GM19467 (cell line): Measurements from ENCODE around the gene TLL2.

Experiments used
- ATAC-seq: cut with Tn5 transposase; IDR thresholded peaks from one replicate; pipeline ENCODE4 v1.9.1; 2021; ENCODE audit warnings: mild to moderate bottlenecking, moderate library complexity; ENCODE audit not compliant: unreplicated experiment

The TLL2 gene

DNA sequence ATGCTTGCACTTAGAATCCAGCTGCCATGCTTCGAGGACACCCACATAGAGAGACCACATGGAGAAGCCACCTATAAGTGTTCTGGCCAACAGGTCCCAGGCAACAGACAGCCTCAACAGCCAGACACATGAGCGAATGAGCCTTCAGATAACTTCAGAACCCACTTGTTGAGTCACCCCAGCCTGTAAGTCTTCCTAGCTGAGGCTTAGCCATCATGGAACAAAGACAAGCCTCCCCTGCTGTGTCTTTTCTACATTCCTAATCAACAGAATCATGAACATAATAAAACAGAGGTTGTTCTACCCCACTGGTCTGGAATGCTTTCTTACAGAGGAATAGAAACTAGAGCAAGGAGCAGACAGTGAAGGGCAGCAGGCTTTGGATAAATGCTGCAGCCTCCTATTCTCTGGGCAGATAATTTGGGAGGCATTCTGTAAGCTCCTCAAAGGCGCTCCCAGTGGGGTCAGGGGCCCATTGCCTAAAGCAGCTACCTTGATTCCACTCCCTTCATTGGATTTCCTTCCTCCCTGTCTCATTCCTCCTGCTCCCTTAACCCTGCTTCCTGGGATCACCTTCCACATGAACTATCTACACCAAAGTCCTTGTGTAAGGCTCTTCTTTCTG lies 4.6 kb downstream of the TLL2 start:
- no peak for ATAC-seq

DNA sequence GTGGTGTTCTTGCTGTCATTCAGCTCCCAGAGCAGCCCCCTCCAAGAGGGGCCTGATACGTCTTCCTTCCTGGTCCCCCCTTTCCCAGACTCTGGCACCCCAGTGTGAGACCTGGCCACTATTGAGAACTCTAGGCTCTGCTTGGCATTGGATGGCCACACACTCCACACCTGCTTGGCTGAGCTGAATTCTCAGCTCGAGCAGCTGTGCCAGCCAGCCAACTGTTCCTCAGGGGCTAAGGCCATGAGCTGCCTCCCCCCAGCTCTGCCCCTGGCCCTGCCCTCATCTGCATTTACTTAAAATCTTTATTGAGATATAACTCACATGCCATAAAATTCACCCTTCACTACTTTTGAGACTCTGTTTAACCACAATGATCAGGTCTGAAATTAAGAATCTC lies 6.7 kb downstream of the TLL2 start:
- ATAC-seq = no peak

- no peak for ATAC-seq
These were observed 8.3 kb downstream of the TLL2 start for GRCh38 chr10:96505150-96506136.

- no peak for ATAC-seq
These were observed 11.0 kb downstream of the TLL2 start for GRCh38 chr10:96502561-96503282.

DNA sequence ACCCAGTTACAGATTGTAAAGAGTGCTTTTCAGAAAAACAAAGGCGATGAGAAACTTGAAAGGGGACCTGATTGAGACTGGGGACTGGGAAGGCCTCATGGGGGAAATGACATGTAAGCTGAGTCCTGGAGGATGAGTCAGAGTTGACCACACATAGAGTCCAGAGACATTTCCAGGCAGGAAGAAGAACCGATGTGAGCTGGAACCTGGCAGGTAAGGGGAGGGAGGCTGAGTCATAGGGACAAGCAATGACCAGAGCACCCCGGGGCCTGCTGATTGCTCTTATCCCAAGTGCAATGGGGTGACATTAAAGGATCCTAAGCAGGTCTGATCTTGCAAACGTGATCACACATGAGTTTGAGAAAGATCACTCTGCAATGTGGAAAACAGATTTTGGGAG lies 11.7 kb downstream of the TLL2 start:
- ATAC-seq = no peak

GRCh38 chr10:96500519-96500918 lies 13.2 kb downstream of the TLL2 start:
- no peak for ATAC-seq

DNA sequence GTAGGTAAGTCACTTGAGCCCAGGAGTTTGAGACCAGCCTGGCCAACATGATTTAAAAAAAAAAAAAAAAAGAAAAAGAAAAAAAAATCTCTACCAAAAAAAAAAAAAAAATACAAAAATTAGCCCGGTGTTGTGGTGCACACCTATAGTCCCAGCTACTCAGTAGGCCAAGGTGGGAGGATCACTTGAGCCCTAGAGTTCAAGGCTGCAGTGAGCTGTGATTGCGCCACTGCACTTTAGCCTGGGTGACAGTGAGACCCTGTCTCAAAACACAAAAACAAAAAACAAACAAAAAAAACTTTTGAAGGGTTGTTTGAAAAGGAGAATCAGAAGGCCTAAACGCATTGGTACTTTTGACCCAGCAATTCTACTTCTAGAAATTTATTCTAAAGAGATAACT lies 13.7 kb downstream of the TLL2 start:
- ATAC-seq = no peak

- ATAC-seq = no peak
These were observed 16.3 kb downstream of the TLL2 start for GRCh38 chr10:96497391-96497790.

GRCh38 chr10:96496281-96496925 lies 17.3 kb downstream of the TLL2 start:
- no peak for ATAC-seq

GRCh38 chr10:96495544-96495943 lies 18.2 kb downstream of the TLL2 start:
- no peak for ATAC-seq

- no peak for ATAC-seq
These were observed 19.0 kb downstream of the TLL2 start for GRCh38 chr10:96494694-96495093.

DNA sequence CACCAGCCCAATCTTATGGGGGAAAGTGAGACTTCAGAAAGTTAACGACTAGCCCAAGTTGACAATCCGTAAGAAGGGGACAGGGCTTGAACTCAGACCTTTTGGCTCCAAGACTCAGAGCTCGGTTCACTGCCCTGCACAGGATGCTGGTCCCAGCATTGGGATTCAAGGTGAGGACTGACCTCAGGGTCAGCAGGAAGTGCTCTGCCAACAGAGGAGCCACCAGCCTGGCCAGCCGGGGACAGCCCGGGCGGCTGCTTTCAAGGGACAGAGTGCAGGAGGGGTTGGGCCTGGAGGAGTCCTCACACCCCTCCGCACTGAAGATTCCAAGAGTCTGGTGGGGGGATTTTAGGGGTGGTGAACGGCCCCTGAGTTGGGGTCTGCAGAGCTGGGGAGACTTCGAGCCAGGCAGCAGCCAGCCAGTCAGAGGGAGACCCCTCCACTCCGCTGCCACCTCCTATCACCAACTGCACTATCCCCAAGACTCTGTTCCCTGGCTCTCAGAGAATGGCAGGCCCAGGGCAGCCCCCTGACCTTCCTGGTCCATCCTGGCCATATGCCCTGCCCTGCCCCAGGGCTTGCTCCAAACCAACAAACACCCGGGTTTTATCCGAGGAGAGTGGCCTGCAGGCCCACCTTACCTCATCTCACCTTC lies 19.7 kb downstream of the TLL2 start:
- ATAC-seq = no peak

DNA sequence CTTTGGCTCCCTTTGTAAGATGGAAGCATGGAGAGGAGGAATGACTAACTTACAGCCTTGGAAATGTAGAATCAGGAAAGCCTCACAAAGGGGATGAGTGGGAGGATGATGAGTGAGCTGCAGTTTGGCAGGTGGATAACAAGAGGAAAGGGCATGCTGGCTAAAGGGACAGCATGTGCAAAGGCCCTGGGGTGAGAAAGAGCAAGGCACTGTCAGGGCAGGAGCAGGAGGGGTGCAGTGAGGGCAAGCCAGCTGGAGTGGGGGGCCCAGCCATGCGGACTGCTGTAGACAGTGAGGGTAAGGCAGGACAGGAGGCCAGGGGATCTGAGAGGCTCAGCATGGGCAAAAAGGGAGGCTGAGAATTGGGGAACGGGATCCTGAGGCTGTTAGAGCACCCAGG lies 20.5 kb downstream of the TLL2 start:
- no peak for ATAC-seq

DNA sequence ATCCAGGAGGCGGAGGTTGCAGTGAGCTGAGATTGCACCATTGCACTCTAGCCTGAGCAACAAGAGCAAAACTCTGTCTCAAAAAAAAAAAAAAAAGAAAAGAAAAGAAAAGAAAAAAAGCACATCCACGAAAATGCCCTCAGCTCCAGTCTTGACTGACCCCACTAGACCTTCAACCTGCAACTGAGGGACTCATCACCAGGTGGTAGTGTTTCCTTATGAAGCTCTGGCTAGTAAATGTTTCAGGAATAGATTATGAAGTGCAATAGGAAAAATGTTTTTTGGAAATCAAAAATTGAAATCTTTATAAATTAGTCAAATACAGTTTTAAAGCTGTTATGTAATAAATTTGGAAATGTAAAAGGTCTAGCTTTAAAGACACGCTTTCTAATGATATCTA lies 22.4 kb downstream of the TLL2 start:
- no peak for ATAC-seq

GRCh38 chr10:96488161-96488935 lies 25.4 kb downstream of the TLL2 start:
- ATAC-seq = no peak

DNA sequence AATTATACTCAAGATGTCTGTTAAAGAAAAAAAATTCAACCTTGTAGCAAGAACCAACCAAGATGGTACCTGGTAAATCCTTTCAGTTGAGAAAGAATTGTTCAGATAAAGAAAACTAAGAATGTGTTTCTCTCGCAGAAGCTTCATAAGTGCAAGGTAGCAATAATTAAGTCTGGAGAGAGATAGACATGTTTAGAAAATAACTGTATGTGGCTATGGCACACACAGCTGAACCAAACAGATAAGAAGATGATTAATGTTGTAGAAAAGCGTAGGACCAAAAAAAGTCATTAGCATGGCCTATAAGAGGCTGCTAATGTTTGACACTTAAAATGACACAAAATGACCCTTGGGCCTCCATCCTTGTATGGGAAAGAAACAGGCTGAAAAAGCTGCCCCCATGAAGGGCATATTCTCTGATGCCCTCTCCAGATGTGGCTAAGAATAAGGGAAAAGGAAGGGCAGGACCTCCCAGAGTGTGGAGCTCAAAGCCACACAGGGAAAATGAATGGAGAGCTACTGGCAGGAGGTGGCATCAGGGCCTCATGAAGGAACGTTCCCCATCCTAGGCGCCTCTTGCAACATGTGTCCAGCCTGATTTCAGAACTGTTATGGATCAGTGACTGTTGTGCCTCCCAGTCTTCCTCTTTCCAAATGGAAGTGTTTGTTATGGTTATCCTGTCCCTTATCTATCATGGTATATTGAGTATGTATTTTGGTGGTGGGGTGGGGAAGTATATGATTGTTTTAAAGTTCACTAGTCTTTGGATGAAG lies 30.7 kb downstream of the TLL2 start:
- no peak for ATAC-seq

DNA sequence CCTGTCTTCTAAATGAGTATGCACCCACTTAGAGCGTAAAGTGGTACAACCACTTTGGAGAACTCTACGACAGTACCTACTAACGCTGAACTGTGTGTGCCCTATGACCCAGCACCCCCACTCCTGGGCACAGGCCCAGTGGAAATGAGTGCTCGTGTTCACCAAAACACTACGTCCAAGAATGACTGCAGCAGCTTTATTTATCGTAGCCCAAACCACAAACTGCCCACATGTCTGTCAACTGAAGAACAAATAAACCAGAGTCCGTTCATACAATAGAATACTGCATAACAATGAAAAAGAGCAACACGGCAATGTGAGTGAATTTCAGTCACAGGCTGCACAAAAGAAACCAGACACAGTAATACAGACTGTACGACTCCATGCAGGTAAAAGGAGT lies 35.4 kb downstream of the TLL2 start:
- ATAC-seq = no peak

- ATAC-seq = no peak
These were observed 39.9 kb downstream of the TLL2 start for GRCh38 chr10:96473866-96474265.

- no peak for ATAC-seq
These were observed 43.5 kb downstream of the TLL2 start for GRCh38 chr10:96470116-96470743.
